Chondrocyte (in vitro differentiated cells): Measurements from ENCODE around the gene LRRC8A. TPM values are rescaled to one million over a fixed set of nuclear protein-coding genes. Genes with fewer than 3 reads are reported as not detected.
A peak's percentile ranks its signal among the peaks of the same experiment; 100 is the strongest.

Experiments used
- DNase-seq: peaks from one replicate; pipeline ENCODE4 v3.0.0; 2021; ENCODE audit warnings: mixed read lengths, low spot score
- H3K27ac Mint-ChIP-seq: one replicate; pipeline ENCODE4 v1.8.0; 2021; ENCODE audit warnings: mild to moderate bottlenecking, moderate library complexity, mixed read lengths; ENCODE audit not compliant: unreplicated experiment
- H3K27me3 Mint-ChIP-seq: 2 replicates; pipeline ENCODE4 v1.8.0; 2021; ENCODE audit warnings: low read depth, mixed read lengths
- H3K36me3 Mint-ChIP-seq: 2 replicates; pipeline ENCODE4 v1.8.0; 2021; ENCODE audit warnings: low read depth, mixed read lengths
- H3K4me1 Mint-ChIP-seq: 2 replicates; pipeline ENCODE4 v1.8.0; 2021; ENCODE audit warnings: low read depth, mild to moderate bottlenecking, mixed read lengths
- H3K4me3 Mint-ChIP-seq: one replicate; pipeline ENCODE4 v1.8.0; 2021; ENCODE audit warnings: mild to moderate bottlenecking, moderate library complexity, mixed read lengths; ENCODE audit not compliant: unreplicated experiment
- H3K9me3 Mint-ChIP-seq: 2 replicates; pipeline ENCODE4 v1.8.0; 2021; ENCODE audit warnings: low read depth, mixed read lengths
- total RNA-seq: library from RNA; stranded (reverse); gene quantifications from 3 replicates; pipeline ENCODE4 v1.2.1, GENCODE V29; 2021
- TF ChIP-seq, protein P1 (sequence below): fragments of 200-600 bp; sonication (generic); IDR thresholded peaks from 2 replicates; pipeline ENCODE4 v1.5.0; 2021; ENCODE audit warnings: antibody characterized with exemption, mild to moderate bottlenecking, moderate library complexity

LRRC8A gene
- total RNA-seq, 1 donor from 2014 or later = 55.0 TPM

DNA sequence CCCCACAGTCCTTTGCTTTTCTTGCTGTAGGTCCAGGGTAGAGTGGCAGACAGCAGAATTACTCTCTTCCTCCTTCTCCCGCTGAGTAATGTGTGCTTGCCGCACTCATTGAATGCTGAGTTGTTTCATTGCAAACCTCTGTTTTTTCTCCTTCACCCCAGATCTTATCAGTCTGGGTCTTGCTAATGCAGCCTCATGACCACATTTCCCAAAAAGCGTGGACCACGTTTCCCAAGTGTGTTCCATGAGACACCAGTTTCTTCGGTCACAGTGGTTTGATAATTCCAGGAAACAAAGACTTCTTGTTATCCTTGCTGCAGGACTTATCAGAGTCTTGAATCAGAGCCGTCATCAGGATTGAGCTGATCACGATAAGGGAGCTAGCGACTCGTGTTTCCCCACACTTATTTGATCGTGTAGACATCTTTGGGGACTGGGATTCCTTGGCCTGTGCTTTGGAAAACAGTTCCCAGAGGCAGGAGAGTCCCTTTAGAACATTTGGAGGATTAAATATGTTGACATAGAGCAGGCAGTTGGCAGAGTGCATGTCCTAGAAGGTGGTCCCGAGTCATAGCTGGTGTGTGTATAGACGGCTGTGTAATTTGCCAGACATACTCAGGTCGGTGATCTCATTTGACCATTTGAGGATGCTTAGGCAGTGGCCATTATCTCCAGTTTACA lies 4.4 kb downstream of the LRRC8A start:
- no peaks in the 10 kb centered on the region for H3K9me3 Mint-ChIP-seq
- no peak overlapping the region for H3K4me3 Mint-ChIP-seq
- H3K36me3 Mint-ChIP-seq = peaks cover 11% of the 10 kb centered on the region
- no peaks in the 10 kb centered on the region for H3K27me3 Mint-ChIP-seq
- TF ChIP-seq, protein P1, sequence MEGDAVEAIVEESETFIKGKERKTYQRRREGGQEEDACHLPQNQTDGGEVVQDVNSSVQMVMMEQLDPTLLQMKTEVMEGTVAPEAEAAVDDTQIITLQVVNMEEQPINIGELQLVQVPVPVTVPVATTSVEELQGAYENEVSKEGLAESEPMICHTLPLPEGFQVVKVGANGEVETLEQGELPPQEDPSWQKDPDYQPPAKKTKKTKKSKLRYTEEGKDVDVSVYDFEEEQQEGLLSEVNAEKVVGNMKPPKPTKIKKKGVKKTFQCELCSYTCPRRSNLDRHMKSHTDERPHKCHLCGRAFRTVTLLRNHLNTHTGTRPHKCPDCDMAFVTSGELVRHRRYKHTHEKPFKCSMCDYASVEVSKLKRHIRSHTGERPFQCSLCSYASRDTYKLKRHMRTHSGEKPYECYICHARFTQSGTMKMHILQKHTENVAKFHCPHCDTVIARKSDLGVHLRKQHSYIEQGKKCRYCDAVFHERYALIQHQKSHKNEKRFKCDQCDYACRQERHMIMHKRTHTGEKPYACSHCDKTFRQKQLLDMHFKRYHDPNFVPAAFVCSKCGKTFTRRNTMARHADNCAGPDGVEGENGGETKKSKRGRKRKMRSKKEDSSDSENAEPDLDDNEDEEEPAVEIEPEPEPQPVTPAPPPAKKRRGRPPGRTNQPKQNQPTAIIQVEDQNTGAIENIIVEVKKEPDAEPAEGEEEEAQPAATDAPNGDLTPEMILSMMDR = no peak
- DNase-seq = no peak
- H3K27ac Mint-ChIP-seq = peak overlapping the region; percentile 57
- H3K4me1 Mint-ChIP-seq = peaks cover 60% of the 10 kb centered on the region

DNA sequence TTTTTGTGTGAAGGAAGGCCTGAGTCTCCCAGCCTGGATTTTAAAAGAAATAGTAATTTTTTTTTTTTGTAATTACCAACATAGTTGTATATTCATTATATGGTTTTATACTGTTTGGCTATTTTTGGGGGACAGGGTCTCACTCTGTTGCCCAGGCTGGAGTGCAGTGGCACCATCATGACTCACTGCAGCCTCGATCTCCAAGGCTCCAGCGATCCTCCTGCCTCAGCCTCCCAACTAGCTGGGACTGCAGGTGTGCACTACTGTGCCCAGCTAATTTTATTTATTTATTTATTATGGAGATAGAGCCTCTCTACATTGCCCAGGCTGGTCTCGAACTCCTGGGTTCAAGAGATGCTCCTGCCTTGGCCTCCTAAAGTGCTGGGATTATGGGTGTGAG lies 5.1 kb downstream of the LRRC8A start:
- TF ChIP-seq, protein P1 = no peak
- H3K27me3 Mint-ChIP-seq = no peaks in the 10 kb centered on the region
- peaks cover 63% of the 10 kb centered on the region for H3K4me1 Mint-ChIP-seq
- H3K36me3 Mint-ChIP-seq = peaks cover 11% of the 10 kb centered on the region
- no peak for DNase-seq
- no peak overlapping the region for H3K27ac Mint-ChIP-seq
- H3K4me3 Mint-ChIP-seq = no peak overlapping the region
- H3K9me3 Mint-ChIP-seq = no peaks in the 10 kb centered on the region

DNA sequence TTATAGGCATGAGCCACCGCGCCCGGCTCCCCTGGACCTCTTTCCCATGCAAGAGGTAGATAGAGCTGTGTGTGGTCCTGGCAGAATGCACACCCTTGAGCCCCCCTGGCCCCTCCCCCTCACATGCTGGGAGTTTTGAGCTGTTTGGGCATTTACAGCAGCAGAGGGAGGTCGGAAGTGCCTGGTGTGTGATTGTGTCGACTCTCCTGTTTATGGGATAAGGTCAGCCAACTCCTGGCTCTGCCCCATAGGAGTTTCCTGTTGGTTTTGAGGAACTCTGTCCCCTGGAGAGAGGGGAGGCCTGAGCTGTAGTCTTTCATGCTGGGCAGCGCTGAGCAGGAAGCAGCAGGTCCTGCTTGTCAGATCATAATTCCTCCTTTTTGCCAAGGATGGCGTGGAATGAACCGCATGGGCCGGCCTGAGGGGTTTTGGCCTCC lies 6.0 kb downstream of the LRRC8A start:
- H3K4me1 Mint-ChIP-seq = peaks cover 67% of the 10 kb centered on the region
- no peak for DNase-seq
- no peaks in the 10 kb centered on the region for H3K27me3 Mint-ChIP-seq
- TF ChIP-seq, protein P1 = no peak
- H3K4me3 Mint-ChIP-seq = no peak overlapping the region
- no peaks in the 10 kb centered on the region for H3K9me3 Mint-ChIP-seq
- peaks cover 11% of the 10 kb centered on the region for H3K36me3 Mint-ChIP-seq
- H3K27ac Mint-ChIP-seq = peak overlapping the region; percentile 23

DNA sequence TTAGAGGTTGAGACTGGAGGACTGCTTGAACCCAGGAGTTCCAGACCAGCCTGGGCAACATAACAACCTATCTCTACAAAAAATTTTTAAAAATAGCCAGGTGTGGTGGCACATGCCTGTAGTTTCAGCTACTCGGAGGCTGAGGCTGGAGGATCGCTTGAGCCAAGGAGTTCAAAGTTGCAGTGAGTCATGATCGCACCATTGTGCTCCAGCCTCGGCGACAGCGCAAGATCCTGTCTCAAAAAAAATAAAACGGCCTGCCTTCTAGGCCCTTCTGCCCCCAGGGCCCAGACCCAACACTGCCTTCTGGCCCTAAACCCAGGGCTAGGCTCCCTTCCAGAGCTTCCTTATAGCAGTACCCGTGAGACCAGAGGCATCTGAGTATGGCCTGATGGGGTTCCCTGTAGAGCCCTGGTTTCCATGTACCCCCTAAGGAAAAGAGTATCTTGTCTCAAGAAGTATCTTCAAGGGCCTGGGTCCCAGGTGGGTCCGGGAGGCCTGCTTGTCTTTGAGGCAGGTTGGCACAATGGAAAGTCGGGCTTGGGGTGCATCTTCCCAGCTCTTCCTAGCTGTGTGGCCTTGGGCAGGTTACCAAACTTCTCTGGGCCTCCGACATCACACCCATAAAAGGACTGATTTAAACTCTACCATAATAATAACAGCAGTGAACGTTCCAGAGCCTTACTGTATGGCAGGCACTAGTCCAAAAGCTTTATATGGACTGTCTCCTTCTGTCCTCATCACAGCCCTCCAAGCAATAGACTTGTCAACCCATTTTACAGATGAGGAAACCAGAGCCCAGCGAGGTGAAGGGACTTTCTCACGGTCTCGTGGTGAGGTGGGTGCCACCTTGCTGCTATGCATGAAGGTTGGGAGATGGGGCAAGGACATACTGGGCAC lies 9.6 kb downstream of the LRRC8A start:
- H3K27ac Mint-ChIP-seq = no peak overlapping the region

More for the DNA sequence above, 9.6 kb downstream of the LRRC8A start:
- no peak overlapping the region for H3K4me3 Mint-ChIP-seq
- peaks cover 64% of the 10 kb centered on the region for H3K4me1 Mint-ChIP-seq
- H3K27me3 Mint-ChIP-seq = no peaks in the 10 kb centered on the region
- no peaks in the 10 kb centered on the region for H3K9me3 Mint-ChIP-seq
- TF ChIP-seq, protein P1 = no peak
- DNase-seq = no peak
- peaks cover 14% of the 10 kb centered on the region for H3K36me3 Mint-ChIP-seq
